NCI-H345 treated with DMSO at 0.1 percent for 48 hours (cell line): ENCODE measurements around the gene ZNF385B.

ENCODE experiments used
- DNase-seq: peaks from one replicate; lab custom pipeline; 2025; ENCODE audit not compliant: unreplicated experiment; lab: John Stamatoyannopoulos, UW

Gene ZNF385B

DNA sequence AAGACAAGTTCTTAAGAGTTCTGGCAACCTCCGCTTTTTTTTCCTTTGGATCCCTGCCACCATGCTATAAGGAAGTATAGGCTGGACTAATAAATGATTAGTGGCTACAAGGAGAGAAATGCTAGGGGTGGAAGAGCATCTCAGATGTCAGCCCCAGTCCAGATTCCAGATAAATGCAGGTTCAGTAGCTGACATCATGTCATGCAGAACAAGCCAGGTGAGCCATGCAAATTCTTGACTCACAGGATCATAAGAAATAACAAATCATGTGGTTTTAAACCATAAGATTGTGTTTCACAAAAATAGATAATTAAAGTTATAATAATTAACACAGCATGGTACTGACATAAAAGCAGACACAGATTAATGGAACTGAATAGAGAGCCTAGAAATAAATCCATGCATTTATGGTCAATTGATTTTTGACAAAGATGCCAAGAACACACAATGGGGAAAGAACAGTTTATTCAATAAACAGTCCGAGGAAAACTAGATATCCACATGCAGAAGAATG is 443.9 kb downstream of the ZNF385B start:
- DNase-seq, result no peak

GRCh38 chr2:179412112-179412511 is 449.3 kb downstream of the ZNF385B start:
- no peak for DNase-seq

- DNase-seq, result peak; percentile 17
Observed at GRCh38 chr2:179410552-179411356, 450.7 kb downstream of the ZNF385B start.

- DNase-seq, result no peak
Observed at GRCh38 chr2:179403624-179404023, 457.8 kb downstream of the ZNF385B start.

DNA sequence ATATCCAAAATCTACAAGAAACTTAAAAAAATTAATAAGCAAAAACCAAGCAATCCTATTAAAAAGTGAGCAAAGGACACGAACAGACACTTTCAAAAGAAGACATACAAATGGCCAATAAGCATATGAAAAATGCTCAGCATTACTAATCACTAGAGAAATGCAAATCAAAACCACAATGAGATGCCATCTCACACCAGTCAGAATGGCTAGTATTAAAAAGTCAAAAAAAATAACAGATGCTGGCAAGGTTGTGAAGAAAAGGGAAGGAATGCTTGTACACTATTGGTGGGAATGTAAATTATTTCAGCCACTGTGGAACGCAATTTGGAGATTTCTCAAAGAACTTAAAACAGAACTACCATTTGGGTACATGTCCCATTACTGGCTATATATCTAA is 467.9 kb downstream of the ZNF385B start:
- no peak for DNase-seq
